Suppressor macrophage treated with lipopolysaccharide for 1 hour (primary cell): ENCODE data around the gene ALG3.
"Not testable (repeated sequence)": the region's sequence is repeated elsewhere in the genome, so short reads cannot be mapped to it uniquely, and the experiment has no call there.

Experiments
- DNase-seq, 3 donors: peaks; one replicate each; pipeline ENCODE4 v3.0.0-alpha.2; 2020 to 2022

ALG3 gene

DNA sequence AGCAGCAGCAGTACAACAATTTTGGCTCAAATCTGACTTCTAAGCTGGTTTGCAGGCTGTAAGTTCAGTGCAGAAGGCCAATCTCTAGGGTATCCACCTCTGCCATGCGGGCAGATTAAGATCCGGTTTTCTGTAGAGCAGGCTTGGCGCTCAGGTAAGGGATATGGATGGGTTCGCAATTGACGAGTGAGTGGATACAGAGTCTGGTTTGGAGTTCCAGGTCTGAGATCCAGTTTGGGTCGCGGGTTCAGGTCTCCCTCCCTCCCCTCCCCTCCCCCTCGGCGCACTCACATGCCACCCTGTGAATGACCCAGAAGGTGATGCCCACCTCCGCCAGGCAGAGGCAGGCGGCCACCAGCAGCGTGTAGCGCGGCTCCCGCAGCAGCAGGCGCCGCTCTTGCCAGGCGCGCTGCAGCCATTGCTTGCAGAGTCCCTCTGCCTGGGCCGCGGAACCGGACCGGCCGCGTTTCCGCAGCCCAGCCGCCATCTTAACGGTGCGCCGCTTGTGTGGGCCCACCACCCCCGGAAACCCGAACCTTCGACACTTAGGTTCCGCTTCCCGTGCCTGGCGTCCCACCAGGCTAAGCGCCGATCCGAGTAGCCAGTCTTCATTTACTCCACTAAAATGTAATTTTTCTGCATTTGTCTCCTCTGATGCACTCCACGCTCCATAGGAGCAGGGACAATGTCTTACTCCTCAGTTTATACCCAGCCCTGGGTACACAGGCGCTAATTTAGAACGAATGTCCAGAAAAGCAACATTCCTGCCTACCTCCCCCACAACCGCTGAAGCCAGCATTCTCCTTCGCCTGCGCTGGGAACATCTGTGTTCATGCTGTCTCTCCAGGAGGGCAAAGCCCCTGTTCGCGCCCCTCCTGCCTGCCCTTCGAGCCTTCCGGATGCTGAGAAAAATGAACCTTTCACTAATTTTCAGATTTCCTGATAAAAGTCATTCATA is at the start of gene ALG3:
Gene ALG3 (minus strand): TSS at position 509 of the 958 bp plus-strand sequence. CDS start 22 bp downstream, at position 487.
- peak; percentile 92 to 96 (median 96) for DNase-seq

DNA sequence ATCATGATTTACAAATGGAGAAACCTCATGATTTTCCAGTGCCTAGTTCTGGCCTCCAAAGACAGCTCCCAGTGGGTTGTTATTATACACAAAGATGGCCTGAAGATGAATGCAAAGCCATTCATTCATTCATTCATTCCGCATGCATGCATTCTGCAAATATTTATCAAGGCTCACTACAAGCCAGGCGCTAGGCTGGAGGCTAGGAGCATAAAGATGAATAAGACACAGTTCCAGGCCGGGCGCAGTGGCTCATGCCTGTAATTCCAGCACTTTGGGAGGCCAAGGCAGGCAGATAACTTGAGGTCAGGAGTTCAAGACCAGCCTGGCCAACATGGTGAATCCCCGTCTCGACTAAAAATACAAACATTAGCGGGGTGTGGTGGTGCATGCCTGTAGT is 47.9 kb upstream of the ALG3 start:
- no peak for DNase-seq

DNA sequence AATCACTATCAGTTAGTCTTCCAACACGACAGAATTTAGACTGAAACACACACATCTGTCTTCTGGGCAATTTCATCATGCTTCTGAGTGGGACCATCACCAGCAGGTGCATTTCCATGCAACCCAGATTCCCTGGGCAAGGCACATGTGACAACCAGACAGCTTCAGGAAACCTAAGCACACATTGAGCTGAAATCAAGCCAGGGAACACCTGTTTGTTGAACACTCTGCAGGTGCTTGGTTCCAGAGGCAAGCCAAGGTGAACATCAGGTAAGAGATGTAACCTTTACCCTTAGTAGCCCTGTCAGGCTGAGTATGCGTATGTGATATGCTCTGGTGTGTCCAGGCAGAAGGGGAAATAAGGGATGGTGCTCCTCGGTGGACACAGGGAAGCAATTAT is 47.0 kb upstream of the ALG3 start:
- no peak for DNase-seq

DNA sequence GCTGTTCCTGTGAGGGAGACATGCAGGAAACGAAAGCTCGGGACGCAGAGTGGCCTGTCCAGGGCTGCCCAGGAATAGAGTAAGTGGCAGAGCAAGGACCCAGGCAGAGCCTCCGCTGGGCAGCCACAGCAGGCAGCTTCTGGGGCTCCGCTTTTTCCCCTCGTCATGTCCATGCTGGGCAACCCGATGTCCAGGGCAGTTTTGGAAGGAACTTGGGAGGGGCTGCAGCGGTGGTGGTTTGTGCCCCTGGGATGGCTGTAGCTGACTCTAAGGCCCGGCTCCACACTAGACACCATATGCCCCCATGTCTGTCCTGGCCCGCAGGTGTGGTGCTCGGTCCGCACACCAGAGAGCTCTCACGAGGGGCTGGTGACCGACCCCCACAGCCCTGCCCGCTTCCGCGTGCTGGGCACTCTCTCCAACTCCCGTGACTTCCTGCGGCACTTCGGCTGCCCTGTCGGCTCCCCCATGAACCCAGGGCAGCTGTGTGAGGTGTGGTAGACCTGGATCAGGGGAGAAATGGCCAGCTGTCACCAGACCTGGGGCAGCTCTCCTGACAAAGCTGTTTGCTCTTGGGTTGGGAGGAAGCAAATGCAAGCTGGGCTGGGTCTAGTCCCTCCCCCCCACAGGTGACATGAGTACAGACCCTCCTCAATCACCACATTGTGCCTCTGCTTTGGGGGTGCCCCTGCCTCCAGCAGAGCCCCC is 43.1 kb upstream of the ALG3 start:
- DNase-seq, result no peak

DNA sequence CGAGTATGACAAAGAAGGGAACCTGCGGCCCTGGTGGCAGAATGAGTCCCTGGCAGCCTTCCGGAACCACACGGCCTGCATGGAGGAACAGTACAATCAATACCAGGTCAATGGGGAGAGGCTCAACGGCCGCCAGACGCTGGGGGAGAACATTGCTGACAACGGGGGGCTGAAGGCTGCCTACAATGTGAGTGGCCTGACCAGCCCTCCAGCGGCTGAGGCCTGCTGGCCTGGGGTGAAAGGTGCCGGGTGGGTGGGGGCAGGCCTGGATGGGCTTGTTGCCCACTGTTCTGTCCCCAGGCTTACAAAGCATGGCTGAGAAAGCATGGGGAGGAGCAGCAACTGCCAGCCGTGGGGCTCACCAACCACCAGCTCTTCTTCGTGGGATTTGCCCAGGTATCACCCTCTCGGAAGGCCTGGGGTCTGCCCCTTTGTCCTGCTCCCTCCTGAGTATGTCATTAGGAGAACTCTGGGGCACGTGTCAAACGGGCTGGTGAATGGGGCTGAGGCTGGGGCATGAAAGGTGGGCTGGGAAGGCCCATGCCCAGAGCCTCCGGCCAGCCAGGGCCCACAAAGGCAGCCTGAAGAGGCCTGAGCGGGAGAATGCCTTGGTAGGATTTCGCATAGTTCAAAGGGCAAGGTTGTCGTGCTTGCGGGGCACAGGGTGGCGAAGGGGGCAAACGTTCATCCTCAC is 42.4 kb upstream of the ALG3 start:
- DNase-seq, result no peak

DNA sequence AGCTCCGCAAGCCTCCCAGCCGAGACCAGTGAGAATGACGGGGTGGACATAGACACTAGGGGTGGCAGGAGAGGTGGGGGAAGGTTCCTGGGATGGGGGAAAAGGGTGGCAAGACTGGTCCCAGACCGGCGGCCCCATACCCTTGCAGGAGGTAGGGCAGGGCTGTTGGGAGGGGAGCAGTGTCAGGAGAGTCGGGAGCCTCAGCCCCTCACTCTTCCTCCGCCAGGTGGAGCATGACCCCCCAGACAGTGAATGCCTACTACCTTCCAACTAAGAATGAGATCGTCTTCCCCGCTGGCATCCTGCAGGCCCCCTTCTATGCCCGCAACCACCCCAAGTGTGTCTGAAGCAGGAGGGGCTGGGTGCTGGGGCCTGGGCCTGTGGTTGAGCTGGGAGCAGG is 41.6 kb upstream of the ALG3 start:
- DNase-seq, result no peak

DNA sequence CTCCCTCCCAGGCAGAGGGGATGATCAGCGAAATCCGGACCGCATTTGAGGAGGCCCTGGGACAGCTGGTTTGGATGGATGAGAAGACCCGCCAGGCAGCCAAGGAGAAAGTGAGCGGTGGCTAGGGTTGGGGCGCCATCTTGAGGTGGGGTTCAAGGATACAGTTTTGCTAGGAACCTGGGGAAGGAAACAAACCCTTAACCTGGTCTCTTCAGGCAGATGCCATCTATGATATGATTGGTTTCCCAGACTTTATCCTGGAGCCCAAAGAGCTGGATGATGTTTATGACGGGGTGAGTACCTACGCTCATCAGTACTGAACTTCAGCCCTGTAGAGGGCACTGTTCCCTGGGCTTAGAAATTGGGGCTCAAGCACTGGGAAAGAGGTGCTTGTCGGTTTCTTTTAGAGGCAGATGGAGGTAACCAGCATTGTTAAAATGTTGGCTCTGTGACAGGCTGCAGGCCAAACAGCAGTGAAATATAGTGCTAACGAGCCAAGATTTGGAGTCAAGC is 40.7 kb upstream of the ALG3 start:
- peak; percentile 55 to 73 (median 71) for DNase-seq

DNA sequence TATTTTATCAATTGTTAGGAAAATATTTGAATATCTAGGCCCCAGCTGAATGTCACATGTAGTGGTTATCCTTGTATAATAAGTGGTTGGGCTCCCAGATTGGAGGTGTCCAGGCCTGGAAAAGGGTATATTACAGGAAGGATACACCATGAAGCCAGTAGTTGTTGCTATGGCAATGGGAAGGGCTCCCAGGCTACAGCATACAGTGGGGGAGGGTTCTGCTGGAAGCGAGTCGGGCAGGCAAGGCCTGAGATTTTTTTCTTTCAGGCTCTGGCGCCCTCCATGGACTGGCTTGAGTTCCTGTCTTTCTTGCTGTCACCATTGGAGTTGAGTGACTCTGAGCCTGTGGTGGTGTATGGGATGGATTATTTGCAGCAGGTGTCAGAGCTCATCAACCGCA is 35.9 kb upstream of the ALG3 start:
- DNase-seq, result peak; percentile 29 to 53 (median 46)

DNA sequence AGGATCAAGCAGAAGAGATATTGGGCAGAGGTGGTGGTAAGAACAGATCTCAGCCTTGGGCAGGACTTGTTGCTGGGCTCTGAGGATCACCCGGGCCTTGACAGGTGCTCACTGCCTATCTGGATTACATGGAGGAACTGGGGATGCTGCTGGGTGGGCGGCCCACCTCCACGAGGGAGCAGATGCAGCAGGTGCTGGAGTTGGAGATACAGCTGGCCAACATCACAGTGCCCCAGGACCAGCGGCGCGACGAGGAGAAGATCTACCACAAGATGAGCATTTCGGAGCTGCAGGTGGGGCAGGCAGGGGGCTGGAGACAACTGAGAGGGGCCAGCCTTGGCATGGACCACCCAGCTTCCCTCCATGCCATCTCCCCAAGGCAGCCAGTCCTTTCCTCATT is 34.9 kb upstream of the ALG3 start:
- DNase-seq, result no peak

DNA sequence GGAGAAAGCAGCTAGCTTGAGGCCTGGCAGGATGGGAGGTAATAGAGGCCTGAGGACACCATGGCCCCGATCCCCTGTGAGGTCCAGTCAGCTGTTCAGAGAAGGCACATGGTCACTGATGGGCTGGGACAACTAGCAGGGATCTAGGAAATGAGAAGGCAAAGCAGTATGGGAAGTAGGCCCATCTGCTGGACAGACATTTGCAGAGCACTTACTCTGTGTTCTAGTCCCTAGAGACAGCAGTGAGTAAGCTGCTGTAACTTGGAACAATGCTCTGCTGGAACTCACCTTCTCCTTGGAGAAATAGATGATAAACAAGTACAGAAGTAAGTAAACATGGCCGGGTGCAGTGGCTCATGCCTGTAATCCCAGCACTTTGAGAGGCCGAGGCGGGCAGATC is 34.2 kb upstream of the ALG3 start:
- DNase-seq, result no peak

DNA sequence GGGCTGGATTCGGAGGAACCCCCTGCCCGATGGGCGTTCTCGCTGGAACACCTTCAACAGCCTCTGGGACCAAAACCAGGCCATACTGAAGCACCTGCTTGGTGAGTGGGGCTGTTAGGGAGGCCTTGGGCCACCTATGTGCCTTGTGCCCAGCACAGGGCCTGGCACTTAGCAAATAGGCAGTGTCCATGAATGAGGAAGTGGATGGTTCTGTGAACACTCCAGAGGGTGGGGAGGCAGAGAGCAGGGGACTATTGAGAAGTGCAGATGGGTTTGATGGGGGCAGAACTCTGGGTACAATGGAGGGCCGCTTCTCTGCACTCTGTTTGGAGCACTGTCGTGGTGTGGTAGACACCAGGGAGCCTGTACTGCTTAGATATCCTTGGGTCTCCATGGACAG is 28.6 kb upstream of the ALG3 start:
- DNase-seq, result no peak

DNA sequence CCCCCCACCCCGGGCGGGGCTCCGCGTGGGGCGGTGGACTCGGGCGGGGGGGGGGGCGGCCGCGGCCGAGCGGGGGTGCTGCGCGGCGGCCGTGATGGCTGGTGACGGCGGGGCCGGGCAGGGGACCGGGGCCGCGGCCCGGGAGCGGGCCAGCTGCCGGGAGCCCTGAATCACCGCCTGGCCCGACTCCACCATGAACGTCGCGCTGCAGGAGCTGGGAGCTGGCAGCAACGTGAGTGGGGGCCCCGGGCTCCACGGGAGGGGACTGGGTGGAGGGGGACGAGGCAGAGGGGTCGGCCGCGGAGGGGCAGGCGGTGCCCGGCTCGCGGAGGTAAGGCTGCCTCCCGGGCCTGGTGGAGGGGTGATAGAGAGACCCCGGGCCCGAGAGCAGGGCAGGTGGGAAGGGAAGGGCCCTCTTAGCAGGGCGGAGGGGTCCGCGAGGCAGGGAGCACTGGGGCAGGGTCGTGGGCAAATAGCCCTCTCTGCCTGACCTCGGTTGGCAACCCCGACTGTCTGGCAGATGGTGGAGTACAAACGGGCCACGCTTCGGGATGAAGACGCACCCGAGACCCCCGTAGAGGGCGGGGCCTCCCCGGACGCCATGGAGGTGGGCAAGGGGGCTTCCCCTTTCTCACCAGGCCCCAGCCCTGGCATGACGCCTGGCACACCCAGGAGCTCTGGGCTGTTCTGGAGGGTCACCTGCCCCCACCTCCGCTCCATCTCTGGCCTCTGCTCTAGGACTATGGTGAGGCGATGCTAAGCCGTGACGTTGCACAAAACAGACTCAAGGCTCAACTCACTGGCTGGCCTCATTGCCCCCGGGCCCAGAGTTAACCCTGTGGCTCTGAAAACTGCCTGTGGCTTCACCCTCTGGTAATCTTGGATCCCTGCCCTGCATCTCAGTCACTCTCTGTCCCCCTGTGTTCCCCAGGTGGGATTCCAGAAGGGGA is 27.5 kb upstream of the ALG3 start, which contains the start of gene ECE2:
Gene ECE2 (plus strand): TSS at position 62 of the 950 bp plus-strand sequence. CDS start 132 bp downstream, at position 194.
- no peak for DNase-seq

DNA sequence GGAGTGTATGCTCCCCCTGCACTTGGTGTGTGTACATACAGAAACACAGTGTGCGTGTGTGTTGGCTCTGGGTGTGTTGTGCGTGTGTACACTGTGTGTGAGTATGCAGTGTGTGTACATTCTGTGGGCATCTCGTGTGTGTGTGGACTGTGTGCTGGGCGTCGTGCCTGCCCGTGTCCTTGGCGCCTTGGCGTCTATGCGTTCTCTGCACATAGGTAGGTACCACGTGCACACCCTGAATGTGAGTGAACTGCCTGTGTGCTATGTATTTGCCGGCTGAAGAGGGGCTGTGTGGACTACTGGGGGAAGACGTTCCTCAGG is 26.6 kb upstream of the ALG3 start:
- no peak for DNase-seq

DNA sequence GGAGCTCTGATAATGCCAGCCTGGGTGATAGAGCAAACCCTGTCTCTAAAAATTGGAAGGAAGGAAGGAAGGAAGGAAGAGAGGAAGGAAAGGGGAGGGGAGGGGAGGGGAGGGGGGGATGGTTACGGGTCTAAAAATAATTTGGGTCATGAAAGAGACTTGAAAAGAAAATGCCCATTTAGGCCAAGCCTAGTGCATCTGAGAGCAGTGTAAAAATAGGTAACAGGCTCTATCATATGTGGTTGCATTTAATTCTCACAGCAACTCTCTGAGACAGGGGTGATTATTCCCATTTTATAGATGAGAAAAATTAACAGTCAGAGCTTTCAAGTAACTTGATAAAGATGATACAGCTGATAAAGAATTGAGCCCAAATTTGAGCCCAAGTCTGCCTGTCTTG is 23.5 kb upstream of the ALG3 start:
- no peak for DNase-seq

DNA sequence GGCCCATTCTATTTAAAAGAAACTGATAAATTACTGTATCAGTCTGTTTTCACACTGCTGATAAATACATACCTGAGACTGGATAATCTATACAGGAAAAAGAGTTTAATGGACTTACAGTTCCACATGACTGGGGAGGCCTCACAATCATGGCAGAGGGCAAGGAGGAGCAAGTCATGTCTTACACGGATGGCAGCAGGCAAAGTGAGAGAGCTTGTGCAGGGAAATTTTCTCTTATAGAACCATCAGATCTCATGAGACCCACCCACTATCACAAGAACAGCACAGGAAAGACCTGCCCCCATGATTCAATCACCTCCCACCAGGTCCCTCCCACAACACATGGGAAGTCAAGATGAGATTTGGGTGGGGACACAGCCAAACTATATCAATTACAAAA is 18.5 kb upstream of the ALG3 start:
- not testable (repeated sequence) for DNase-seq

DNA sequence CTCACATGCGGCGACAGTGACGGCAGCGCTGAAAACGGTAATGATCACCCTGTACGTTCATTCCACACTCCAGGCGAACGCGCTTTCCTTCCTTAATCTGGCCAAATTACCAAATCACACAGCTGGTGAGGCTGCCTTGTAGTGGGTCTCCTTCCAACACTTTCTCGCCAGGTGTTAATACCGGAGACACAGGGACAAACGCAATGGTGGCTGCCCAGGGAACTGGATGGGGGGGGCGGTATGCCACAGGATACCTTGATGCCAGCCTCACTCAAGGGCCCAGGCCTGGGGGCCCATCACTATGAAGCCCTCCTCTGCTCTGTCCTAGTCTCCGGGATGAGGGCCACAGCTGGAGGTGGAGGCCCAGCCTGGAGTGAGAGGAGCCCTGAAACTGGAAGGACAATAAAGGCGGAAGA is 14.0 kb upstream of the ALG3 start:
- peak in 1 of 3 donors; percentile 50 for DNase-seq

DNA sequence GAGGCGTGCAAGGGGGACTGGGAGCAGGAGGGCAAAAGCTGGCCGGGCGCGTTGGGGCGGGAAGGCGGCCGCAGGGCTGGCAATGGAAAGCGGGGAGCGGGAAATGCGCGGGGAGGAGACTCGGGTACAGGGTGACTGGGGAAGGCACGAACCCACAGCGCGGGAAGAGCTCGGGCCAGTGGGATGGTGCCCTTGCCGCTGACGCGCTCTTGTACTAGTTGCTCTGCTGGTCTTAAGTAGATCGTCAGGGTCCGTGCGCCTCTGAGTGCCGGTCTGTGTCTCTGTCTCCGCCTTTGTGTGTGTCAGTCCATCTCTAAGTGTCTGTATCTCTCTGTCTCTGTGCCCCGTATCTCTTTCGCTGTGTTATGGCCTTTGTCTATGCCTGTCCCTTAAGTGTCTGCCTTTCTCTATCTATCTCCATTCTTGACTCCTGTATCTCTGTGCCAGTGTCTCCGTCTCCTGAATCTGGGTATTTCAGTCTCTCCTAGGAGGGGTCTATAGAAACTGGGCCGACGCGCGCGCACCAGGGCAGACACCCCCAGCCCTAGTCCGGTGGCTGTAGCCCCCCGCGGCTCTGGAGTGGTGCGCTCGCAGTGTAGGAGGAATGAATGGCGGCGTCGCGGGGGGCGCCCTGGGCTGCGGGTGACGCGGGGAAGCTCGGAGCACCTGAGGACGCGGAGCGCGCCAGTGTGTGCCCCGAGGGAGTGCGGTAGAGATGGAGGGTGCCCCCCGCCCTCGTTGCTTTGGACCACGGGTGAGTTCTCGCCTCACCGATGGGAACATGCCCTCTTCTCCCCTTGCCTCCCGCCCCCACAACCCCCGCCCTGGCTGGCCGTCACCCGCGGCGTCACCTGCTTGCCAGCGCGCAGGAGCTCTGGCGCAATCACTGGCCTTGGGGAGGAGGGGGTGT is 13.3 kb upstream of the ALG3 start:
- DNase-seq, result peak; percentile 25 to 69 (median 60)

DNA sequence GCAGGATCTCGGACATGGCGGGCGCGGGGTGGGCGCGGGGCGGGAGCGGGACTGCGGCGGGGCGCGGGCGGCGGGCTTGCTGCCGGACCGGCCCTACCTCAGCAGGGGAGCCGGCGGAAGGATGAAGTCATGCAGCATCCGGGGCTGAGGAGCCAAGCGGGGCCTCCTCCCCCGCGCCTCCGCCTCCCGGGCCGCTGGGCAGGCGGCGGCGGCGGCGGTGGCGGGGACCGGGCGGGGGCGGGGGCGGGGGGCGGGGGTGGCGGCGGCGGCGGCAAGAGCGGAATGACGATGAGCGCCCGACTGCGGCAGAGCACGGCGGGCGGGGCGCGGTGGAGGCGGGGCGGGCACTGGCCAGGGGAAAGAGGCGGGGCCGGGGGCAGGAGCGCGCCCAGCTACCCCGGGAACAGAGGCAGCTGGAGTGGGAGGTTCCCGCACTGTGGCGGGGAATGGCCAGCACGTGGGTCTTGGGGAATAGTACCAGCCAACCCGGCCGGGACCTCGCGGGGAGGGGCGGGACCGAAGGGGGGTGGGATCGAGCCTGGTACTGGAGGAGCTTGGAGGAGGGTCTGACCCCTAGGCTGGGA is 12.6 kb upstream of the ALG3 start, which contains the start of gene CAMK2N2:
Gene CAMK2N2 (minus strand): TSS at position 284 of the 584 bp plus-strand sequence. CDS start 268 bp downstream, at position 16.
- DNase-seq, result peak; percentile 63 to 78 (median 65)

DNA sequence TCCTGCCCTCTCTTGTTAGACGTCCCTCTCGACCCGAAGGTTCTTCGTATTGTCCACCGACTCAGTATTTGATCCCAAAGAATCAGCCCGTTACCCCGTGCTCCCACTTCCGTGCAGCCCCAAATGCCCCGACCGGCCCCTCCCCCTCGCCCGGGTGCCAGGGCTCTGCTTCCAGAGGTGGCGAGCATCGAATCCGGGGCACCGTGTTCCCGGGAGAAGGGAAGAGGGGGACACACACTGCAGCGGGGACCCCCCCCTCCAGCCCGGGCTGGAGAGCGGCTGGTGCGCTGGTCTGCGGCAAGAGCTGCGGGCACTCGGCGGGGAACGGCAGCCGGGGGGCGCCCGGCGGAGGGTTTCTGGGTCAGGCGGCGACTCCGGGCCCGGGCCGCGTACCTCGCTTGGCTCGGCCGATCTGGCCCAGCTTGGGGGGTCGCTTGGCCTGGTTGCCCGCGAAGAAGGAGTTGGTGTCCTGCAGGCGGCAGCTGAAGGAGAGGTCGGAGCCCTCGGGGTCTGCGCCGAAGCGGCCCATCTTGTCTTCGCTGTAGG is 12.0 kb upstream of the ALG3 start:
- DNase-seq, result no peak
